Measurements from ENCODE around the gene TUBD1.
"Not testable (repeated sequence)": the region's sequence is repeated elsewhere in the genome, so short reads cannot be mapped to it uniquely, and the experiment has no call there.

DNA sequence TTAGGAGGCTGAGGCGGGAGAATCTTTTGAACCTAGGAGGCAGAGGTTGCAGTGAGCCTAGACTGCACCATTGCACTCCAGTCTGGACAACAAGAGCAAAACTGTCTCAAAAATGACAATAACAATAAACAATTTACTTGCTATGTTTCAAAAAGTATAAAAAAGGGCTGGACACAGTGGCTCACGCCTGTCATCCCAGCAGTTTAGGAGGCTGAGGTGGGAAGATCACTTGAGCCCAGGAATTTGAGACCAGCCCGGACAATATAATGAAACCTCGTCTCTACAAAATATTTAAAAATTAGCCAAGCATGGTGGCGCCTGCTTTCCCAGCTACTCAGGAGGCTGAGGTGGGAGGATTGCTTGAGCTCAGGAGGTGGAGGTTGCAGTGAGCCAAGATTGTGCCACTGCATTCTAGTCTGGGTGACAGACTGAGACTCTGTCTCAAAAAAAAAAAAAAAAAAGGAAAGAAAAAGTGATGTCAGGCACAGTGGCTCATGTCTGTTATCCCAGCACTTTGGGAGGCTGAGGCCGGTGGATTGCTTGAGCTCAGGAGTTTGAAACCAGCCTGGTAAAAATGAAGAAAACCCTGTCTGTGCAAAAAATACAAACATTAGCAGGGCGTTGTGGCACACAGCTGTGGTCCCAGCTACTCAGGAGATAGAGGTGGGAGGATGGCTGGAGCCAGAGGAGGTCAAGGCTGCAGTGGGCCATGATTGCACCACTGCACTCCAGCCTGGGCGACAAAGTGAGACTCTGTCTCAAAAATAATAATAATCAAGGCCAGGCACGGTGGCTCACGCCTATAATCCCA is 38.6 kb downstream of the TUBD1 start:
- TF ChIP-seq, protein P1, sequence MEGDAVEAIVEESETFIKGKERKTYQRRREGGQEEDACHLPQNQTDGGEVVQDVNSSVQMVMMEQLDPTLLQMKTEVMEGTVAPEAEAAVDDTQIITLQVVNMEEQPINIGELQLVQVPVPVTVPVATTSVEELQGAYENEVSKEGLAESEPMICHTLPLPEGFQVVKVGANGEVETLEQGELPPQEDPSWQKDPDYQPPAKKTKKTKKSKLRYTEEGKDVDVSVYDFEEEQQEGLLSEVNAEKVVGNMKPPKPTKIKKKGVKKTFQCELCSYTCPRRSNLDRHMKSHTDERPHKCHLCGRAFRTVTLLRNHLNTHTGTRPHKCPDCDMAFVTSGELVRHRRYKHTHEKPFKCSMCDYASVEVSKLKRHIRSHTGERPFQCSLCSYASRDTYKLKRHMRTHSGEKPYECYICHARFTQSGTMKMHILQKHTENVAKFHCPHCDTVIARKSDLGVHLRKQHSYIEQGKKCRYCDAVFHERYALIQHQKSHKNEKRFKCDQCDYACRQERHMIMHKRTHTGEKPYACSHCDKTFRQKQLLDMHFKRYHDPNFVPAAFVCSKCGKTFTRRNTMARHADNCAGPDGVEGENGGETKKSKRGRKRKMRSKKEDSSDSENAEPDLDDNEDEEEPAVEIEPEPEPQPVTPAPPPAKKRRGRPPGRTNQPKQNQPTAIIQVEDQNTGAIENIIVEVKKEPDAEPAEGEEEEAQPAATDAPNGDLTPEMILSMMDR (IDR thresholded peaks at IDR 0.05): not testable (repeated sequence)
- not testable (repeated sequence) for TF ChIP-seq EZH2 (IDR thresholded peaks at IDR 0.05; ENCODE audit: borderline replicate concordance, insufficient read depth, low read depth, low read length, poor library complexity, severe bottlenecking)
